Liver (tissue), 3 donors: ENCODE measurements around the gene PRELID2.

Experiments used
- GABPA ChIP-seq, 2 donors: IDR thresholded peaks in 1 of 2; conservative IDR thresholded peaks in 1 of 2; 2 replicates each; pipeline ENCODE4 v1.6.1; 2016; ENCODE audit warnings: antibody characterized with exemption in 2 of 2, mild to moderate bottlenecking in 1 of 2, moderate library complexity in 1 of 2
- TF ChIP-seq, protein P1 (sequence below): fragments of 150-350 bp; IDR thresholded peaks from 2 replicates; pipeline ENCODE4 v1.5.1; 2017; ENCODE audit warnings: improper control_type of control experiment, low read depth, low read length; ENCODE audit not compliant: missing input control
- donor health status: healthy.
- donor health status: healthy.

DNA sequence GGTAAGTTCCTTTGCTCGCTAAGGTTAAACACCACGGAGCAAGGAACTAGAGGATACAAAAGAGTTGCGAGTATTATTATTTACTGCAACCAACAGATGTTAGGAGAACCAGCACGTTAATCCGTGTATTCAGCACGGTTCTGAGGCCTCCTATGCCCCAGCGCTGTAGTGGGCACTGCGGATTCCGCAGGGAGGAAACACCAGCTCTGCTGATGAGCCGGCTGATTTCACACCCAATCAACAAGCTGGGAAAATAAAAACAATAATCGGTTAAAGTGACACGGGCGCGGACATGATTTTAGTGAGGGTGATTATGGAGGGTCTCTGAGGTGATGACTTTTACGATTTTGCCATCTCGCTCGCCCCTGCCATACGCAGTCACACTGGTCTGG is 702 bp upstream of the PRELID2 start:
- TF ChIP-seq GABPA (IDR thresholded peaks at IDR 0.05 in 1 of 2, conservative IDR thresholded peaks at IDR 0.05 in 1 of 2) = no peak
- TF ChIP-seq, protein P1, sequence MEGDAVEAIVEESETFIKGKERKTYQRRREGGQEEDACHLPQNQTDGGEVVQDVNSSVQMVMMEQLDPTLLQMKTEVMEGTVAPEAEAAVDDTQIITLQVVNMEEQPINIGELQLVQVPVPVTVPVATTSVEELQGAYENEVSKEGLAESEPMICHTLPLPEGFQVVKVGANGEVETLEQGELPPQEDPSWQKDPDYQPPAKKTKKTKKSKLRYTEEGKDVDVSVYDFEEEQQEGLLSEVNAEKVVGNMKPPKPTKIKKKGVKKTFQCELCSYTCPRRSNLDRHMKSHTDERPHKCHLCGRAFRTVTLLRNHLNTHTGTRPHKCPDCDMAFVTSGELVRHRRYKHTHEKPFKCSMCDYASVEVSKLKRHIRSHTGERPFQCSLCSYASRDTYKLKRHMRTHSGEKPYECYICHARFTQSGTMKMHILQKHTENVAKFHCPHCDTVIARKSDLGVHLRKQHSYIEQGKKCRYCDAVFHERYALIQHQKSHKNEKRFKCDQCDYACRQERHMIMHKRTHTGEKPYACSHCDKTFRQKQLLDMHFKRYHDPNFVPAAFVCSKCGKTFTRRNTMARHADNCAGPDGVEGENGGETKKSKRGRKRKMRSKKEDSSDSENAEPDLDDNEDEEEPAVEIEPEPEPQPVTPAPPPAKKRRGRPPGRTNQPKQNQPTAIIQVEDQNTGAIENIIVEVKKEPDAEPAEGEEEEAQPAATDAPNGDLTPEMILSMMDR = no peak
